HepG2 (cell line): Measurements from ENCODE around the gene WNK2. TPM values are rescaled to one million over a fixed set of nuclear protein-coding genes. Genes with fewer than 3 reads are reported as not detected.
A peak's percentile ranks its signal among the peaks of the same experiment; 100 is the strongest.

Source experiments
- ATAC-seq: fragments of 200-7000 bp; cut with Tn5 transposase; 3 replicates; pipeline ENCODE4 v1.9.1; 2020; ENCODE audit warnings: mild to moderate bottlenecking, moderate library complexity
- BruUV-seq: library from RNA; stranded (reverse); fragments of 400-500 nt; replicated peaks from 2 replicates; lab custom pipeline; 2021; lab: Mats Ljungman, UMichigan
- CTCF ChIA-PET: fragments of 300-600 bp; formaldehyde crosslinking; extraction: SDS; loops from one replicate; lab custom pipeline; 2021; ENCODE audit warnings: low total read pairs, inconsistent platforms, low intra/inter-chr PET ratio; lab: Yijun Ruan, JAX
- POLR2A ChIA-PET: fragments of 350-600 bp; sonication (Branson Sonifier 250); formaldehyde crosslinking; loops from one replicate; lab custom pipeline; 2020; ENCODE audit warnings: antibody characterized with exemption, inconsistent platforms; lab: Yijun Ruan, JAX
- DNase-seq: peaks from one replicate; pipeline ENCODE4 v3.0.0-alpha.2; 2015; ENCODE audit warnings: low spot score
- FAIRE-seq: peaks from 3 replicates; lab custom pipeline; 2011; peaks lifted over from hg19 to GRCh38; lab: Jason Lieb, UNC
- H2AFZ ChIP-seq: one replicate; pipeline ENCODE4 v1.6.1; 2011; ENCODE audit warnings: low read length, inconsistent platforms
- H3K27ac ChIP-seq: fragments of 300-600 bp; 3 replicates; pipeline ENCODE4 v1.8.0; 2011; ENCODE audit warnings: mixed run types, mild to moderate bottlenecking, mixed read lengths, low read length, inconsistent platforms; ENCODE audit not compliant: insufficient read depth; ENCODE audit errors: extremely low read length
- H3K27me3 ChIP-seq, 2 experiments: fragments of 200-600 bp in 1 of 2; 2 replicates in 1 of 2; 3 replicates in 1 of 2; pipeline versions ENCODE4 v1.6.0 to v1.8.0; 2011; ENCODE audit warnings: low read length in 2 of 2, mild to moderate bottlenecking in 2 of 2, moderate library complexity in 2 of 2, inconsistent platforms in 1 of 2; ENCODE audit not compliant: insufficient read depth in 2 of 2, control insufficient read depth in 1 of 2
- H3K36me3 ChIP-seq, 2 experiments: fragments of 200-600 bp in 1 of 2; replicated peaks in 1 of 2; 2 replicates in 1 of 2; 3 replicates in 1 of 2; pipeline versions ENCODE4 v1.5.1 to v1.8.0; 2011; ENCODE audit warnings: low read length in 2 of 2, inconsistent platforms in 1 of 2; ENCODE audit not compliant: insufficient read depth in 2 of 2, control insufficient read depth in 1 of 2
- H3K4me1 ChIP-seq: 2 replicates; pipeline ENCODE4 v1.5.1; 2012; ENCODE audit warnings: low read length, inconsistent platforms; ENCODE audit not compliant: insufficient read depth
- H3K4me2 ChIP-seq: 2 replicates; pipeline ENCODE4 v1.6.0; 2011; ENCODE audit warnings: low read depth, low read length, inconsistent platforms
- H3K4me3 ChIP-seq, 3 experiments: fragments of 200-600 bp in 1 of 3; sonication (generic), shearing (Covaris generic) in 1 of 3; replicated peaks in 1 of 3; 2 replicates each; pipeline ENCODE4 v1.5.1; 2011 to 2016; ENCODE audit warnings: low read length in 3 of 3, inconsistent platforms in 2 of 3, low read depth in 2 of 3, mild to moderate bottlenecking in 2 of 3, control low read depth in 1 of 3, mixed read lengths in 1 of 3; ENCODE audit not compliant: insufficient read depth in 1 of 3
- H3K79me2 ChIP-seq: one replicate; pipeline ENCODE4 v1.6.1; 2011; ENCODE audit warnings: low read length, inconsistent platforms; ENCODE audit not compliant: insufficient read depth
- H3K9ac ChIP-seq: 2 replicates; pipeline ENCODE4 v1.6.0; 2011; ENCODE audit warnings: mild to moderate bottlenecking, low read depth, low read length, inconsistent platforms; ENCODE audit not compliant: insufficient read depth
- H3K9me3 ChIP-seq: 2 replicates; pipeline ENCODE4 v1.5.1; 2012; ENCODE audit warnings: mild to moderate bottlenecking, low read length
- H4K20me1 ChIP-seq: 2 replicates; pipeline ENCODE4 v1.6.0; 2011; ENCODE audit warnings: inconsistent platforms, mild to moderate bottlenecking, low read length, moderate library complexity; ENCODE audit not compliant: insufficient read depth
- CEBPB ChIP-seq: IDR thresholded peaks from 2 replicates; pipeline ENCODE4 v1.6.1; 2011; ENCODE audit warnings: low read depth, low read length, improper control_type of control experiment, borderline replicate concordance
- CENPX ChIP-seq: sonication (generic); formaldehyde crosslinking; IDR thresholded peaks from 2 replicates; pipeline ENCODE4 v1.9.0; 2021; ENCODE audit warnings: mild to moderate bottlenecking, missing genetic modification reagents, moderate library complexity
- HMGA1 ChIP-seq: sonication (generic); formaldehyde crosslinking; conservative IDR thresholded peaks from 2 replicates; pipeline ENCODE4 v1.4.0; 2020; ENCODE audit warnings: missing genetic modification reagents
- HNRNPL ChIP-seq: fragments of 200-400 bp; formaldehyde crosslinking; IDR thresholded peaks from 2 replicates; pipeline ENCODE4 v1.6.1; 2017; ENCODE audit warnings: mild to moderate bottlenecking, low read depth, low read length
- MAFG ChIP-seq: sonication (generic); formaldehyde crosslinking; IDR thresholded peaks from 2 replicates; pipeline ENCODE4 v1.5.1; 2020; ENCODE audit warnings: mild to moderate bottlenecking, missing genetic modification reagents
- TBX2 ChIP-seq: sonication (generic); formaldehyde crosslinking; IDR thresholded peaks from 2 replicates; pipeline ENCODE4 v1.5.0; 2020; ENCODE audit warnings: missing genetic modification reagents, mild to moderate bottlenecking, borderline replicate concordance
- TIGD3 ChIP-seq: sonication (generic); formaldehyde crosslinking; IDR thresholded peaks from 2 replicates; pipeline ENCODE4 v1.5.1; 2020; ENCODE audit warnings: mild to moderate bottlenecking, missing genetic modification reagents, borderline replicate concordance
- TP53 ChIP-seq: sonication (generic); formaldehyde crosslinking; conservative IDR thresholded peaks from 2 replicates; pipeline ENCODE4 v1.4.0; 2020; ENCODE audit warnings: missing genetic modification reagents
- ZMAT3 ChIP-seq: sonication (generic); formaldehyde crosslinking; conservative IDR thresholded peaks from 2 replicates; pipeline ENCODE4 v1.7.0; 2021; ENCODE audit warnings: missing genetic modification reagents
- ZNF124 ChIP-seq: sonication (generic); formaldehyde crosslinking; IDR thresholded peaks from 2 replicates; pipeline ENCODE4 v1.4.0; 2020; ENCODE audit warnings: missing genetic modification reagents
- ZNF263 ChIP-seq: sonication (generic); formaldehyde crosslinking; IDR thresholded peaks from 2 replicates; pipeline ENCODE4 v1.4.0; 2020; ENCODE audit warnings: missing genetic modification reagents
- ZNF441 ChIP-seq: sonication (generic); formaldehyde crosslinking; IDR thresholded peaks from 2 replicates; pipeline ENCODE4 v1.7.0; 2021; ENCODE audit warnings: missing genetic modification reagents, borderline replicate concordance
- ZNF646 ChIP-seq: sonication (generic); formaldehyde crosslinking; IDR thresholded peaks from 2 replicates; pipeline ENCODE4 v1.9.0; 2021; ENCODE audit warnings: mild to moderate bottlenecking, missing genetic modification reagents
- ZNF7 ChIP-seq: IDR thresholded peaks from 2 replicates; pipeline ENCODE4 v1.6.1; 2016; ENCODE audit warnings: missing biosample characterization, missing genetic modification reagents
- WGBS: methylation state at CpG from one replicate; pipeline ENCODE4 v1.1.6; 2017; ENCODE audit warnings: low lambda C conversion rate; 5-methylcytosine and 5-hydroxymethylcytosine counted together
- in situ Hi-C: cut with HindIII; loops from 2 replicates; pipeline ENCODE4 v1.10.0; 2017; ENCODE audit warnings: low pct_unique_long_range_greater_than_20kb; ENCODE audit not compliant: extremely low pct_ligation_motif_present
- intact Hi-C: fragments of 100-400 bp; cut with micrococcal nuclease; formaldehyde crosslinking; loops from one replicate; pipeline ENCODE4 v1.10.0; 2022; ENCODE audit not compliant: unreplicated experiment
- polyA plus RNA-seq, 8 experiments: library from polyadenylated mRNA; depleted of rRNA in 3 of 8; stranded (reverse) in 7 of 8; unstranded in 1 of 8; fragments of >200 nt; fragmentation: Illumina TruSeq in 4 of 8; extraction: Trizol in 4 of 8; gene quantifications; 2 replicates each; pipeline versions ENCODE4 v1.2.1 to v1.2.3, GENCODE V29; 2011 to 2016; ENCODE audit warnings: low read depth in 4 of 8, missing spikeins in 1 of 8, mixed read lengths in 1 of 8; ENCODE audit not compliant: insufficient read depth in 1 of 8
- total RNA-seq, 5 experiments: library from RNA; depleted of rRNA; stranded (reverse); fragments of >200 nt; fragmentation: Illumina TruSeq; extraction: Trizol; gene quantifications; 2 replicates each; pipeline ENCODE4 v1.2.3, GENCODE V29; 2016; ENCODE audit warnings: low read depth in 1 of 5

The WNK2 gene
- total and polyA plus RNA-seq, 2 of the 13 experiments (the other 11 are each of a cell fraction or from before 2014, with no cell fraction given): 10.5 to 12.0 TPM

- Histone ChIP-seq H3K4me2 (peak overlapping the region; percentile 8; the same call in 1 of the 2 replicates), H3K27ac (no peak overlapping the region), H2AFZ (no peak overlapping the region), H3K27me3 (peaks cover 2 to 23% of the 10 kb centered on the region in 2 experiments; a peak in 4 of 5 replicates), H3K79me2 (no peaks in the 10 kb centered on the region), H3K4me3 (no peak overlapping the region), H3K4me1 (peaks cover 36% of the 10 kb centered on the region), H3K9me3 (no peaks in the 10 kb centered on the region), H3K36me3 (no peaks in the 10 kb centered on the region), H3K9ac (no peak overlapping the region), H4K20me1 (no peaks in the 10 kb centered on the region)
- DNase-seq (no peak), FAIRE-seq (no peak), ATAC-seq (no peak; the same call in 2 of the 3 replicates)
- BruUV-seq: no TSS peak
- CTCF ChIA-PET: no interaction called here
- POLR2A ChIA-PET: interaction anchor here (0.6 to 1.9 kb wide), 3 partner anchors 28 to 636 kb away, joined by 3 to 4 read pairs (median 3); partner anchors contain the start of gene NINJ1
- intact Hi-C loops: no loop called here
- TF ChIP-seq TBX2 (CRISPR knock-in tag) (no peak), MAFG (CRISPR knock-in tag) (no peak), ZNF7 (CRISPR knock-in tag) (peak; percentile 80), ZNF124 (CRISPR knock-in tag) (no peak), CENPX (no peak), ZNF263 (CRISPR knock-in tag) (no peak), HMGA1 (CRISPR knock-in tag) (no peak), ZNF646 (CRISPR knock-in tag) (no peak), ZMAT3 (CRISPR knock-in tag) (no peak), TIGD3 (CRISPR knock-in tag) (no peak), CEBPB (0 out of 2 replicates have a peak, but pooled peaks have one; percentile 13), TP53 (no peak), ZNF441 (CRISPR knock-in tag) (no peak), HNRNPL (0 out of 2 replicates have a peak, but pooled peaks have one; percentile 47)
- 14% methylated on average over 4 of the region's 4 CpGs for WGBS
- in situ Hi-C loops: loop anchor here (25.0 kb wide), 1 partner anchor 269 kb away; no protein-coding TSS in a partner anchor
These were observed 16.1 kb upstream of the WNK2 start for GRCh38 chr9:93167838-93168237.
